Stomach (tissue), 4 donors: ENCODE measurements around the gene TRIM9.

Experiments
- CTCF ChIP-seq, 7 experiments: fragments of 450-650 bp in 4 of 7; fragments of 200-600 bp in 3 of 7; sonication (generic) in 3 of 7; IDR thresholded peaks; one replicate each; pipeline ENCODE4 v1.5.1; 2016 to 2019; ENCODE audit warnings: antibody characterized with exemption in 7 of 7, control low read depth in 2 of 7, mild to moderate bottlenecking in 1 of 7
- POLR2A ChIP-seq, 4 donors: fragments of 450-650 bp; IDR thresholded peaks; one replicate each; pipeline ENCODE4 v1.6.1; 2016; ENCODE audit warnings: antibody characterized with exemption in 4 of 4, control low read depth in 2 of 4, mild to moderate bottlenecking in 1 of 4, moderate library complexity in 1 of 4

GRCh38 chr14:50941151-50941550, 153.8 kb downstream of the TRIM9 start:
- TF ChIP-seq POLR2A (IDR thresholded peaks at IDR 0.05): no peak
- no peak for TF ChIP-seq CTCF (IDR thresholded peaks at IDR 0.05)
